PC-3 (cell line): Measurements from ENCODE around the gene GPR26. TPM values are rescaled to one million over a fixed set of nuclear protein-coding genes. Genes with fewer than 3 reads are reported as not detected.

ENCODE experiments used
- ATAC-seq: fragments of 200-7000 bp; cut with Tn5 transposase; 2 replicates; pipeline ENCODE4 v1.9.1; 2020; ENCODE audit warnings: mild to moderate bottlenecking, moderate library complexity
- BruUV-seq: library from RNA; stranded (reverse); fragments of 400-500 nt; replicated peaks from 2 replicates; lab custom pipeline; 2021; lab: Mats Ljungman, UMichigan
- CTCF ChIA-PET: fragments of 300-600 bp; sonication (Branson Sonifier 250); formaldehyde crosslinking; loops from one replicate; lab custom pipeline; 2022; ENCODE audit warnings: antibody characterized with exemption; lab: Charles Lee
- POLR2A ChIA-PET: fragments of 300-600 bp; sonication (Branson Sonifier 250); formaldehyde crosslinking; loops from one replicate; lab custom pipeline; 2022; ENCODE audit warnings: antibody characterized with exemption; ENCODE audit not compliant: unreplicated experiment; lab: Charles Lee
- DNase-seq: peaks from one replicate; pipeline ENCODE4 v3.0.0-alpha.2; 2015
- H2AFZ ChIP-seq: fragments of 300-600 bp; sonication (generic); 2 replicates; pipeline ENCODE4 v1.6.0; 2016; ENCODE audit warnings: antibody characterized with exemption, low read length
- H3F3A ChIP-seq: fragments of 300-600 bp; sonication (generic); one replicate; pipeline ENCODE4 v1.6.0; 2017; ENCODE audit warnings: antibody characterized with exemption, low read length, control low read depth, mild to moderate bottlenecking; ENCODE audit not compliant: unreplicated experiment
- H3K27ac ChIP-seq: fragments of 300-600 bp; sonication (generic); 2 replicates; pipeline ENCODE4 v1.5.1; 2016; ENCODE audit warnings: mild to moderate bottlenecking, low read length
- H3K27me3 ChIP-seq: fragments of 300-600 bp; sonication (generic); 2 replicates; pipeline ENCODE4 v1.6.1; 2016; ENCODE audit warnings: low read length, mixed read lengths
- H3K36me3 ChIP-seq: fragments of 300-600 bp; sonication (generic); 2 replicates; pipeline ENCODE4 v1.6.1; 2016; ENCODE audit warnings: low read depth, mixed run types, low read length, mixed read lengths
- H3K4me1 ChIP-seq: fragments of 300-600 bp; sonication (generic); 2 replicates; pipeline ENCODE4 v1.5.1; 2016; ENCODE audit warnings: low read length; ENCODE audit not compliant: insufficient read depth
- H3K4me2 ChIP-seq: fragments of 300-600 bp; sonication (generic); 2 replicates; pipeline ENCODE4 v1.6.0; 2016; ENCODE audit warnings: low read length
- H3K4me3 ChIP-seq: fragments of 300-600 bp; sonication (generic); 2 replicates; pipeline ENCODE4 v1.5.1; 2016; ENCODE audit warnings: mild to moderate bottlenecking, low read length, mixed read lengths
- H3K79me2 ChIP-seq: fragments of 300-600 bp; sonication (generic); 2 replicates; pipeline ENCODE4 v1.6.1; 2017; ENCODE audit warnings: low read length, mixed read lengths
- H3K9ac ChIP-seq: fragments of 300-600 bp; sonication (generic); 2 replicates; pipeline ENCODE4 v1.6.0; 2016; ENCODE audit warnings: mild to moderate bottlenecking, low read length
- H3K9me2 ChIP-seq: fragments of 300-600 bp; sonication (generic); replicated peaks from 2 replicates; pipeline ENCODE4 v1.6.1; 2016; ENCODE audit warnings: mixed run types, low read length, mixed read lengths
- H3K9me3 ChIP-seq: fragments of 300-600 bp; sonication (generic); 2 replicates; pipeline ENCODE4 v1.6.1; 2016; ENCODE audit warnings: low read length, mixed read lengths
- H4K20me1 ChIP-seq: fragments of 300-600 bp; sonication (generic); 2 replicates; pipeline ENCODE4 v1.6.1; 2016; ENCODE audit warnings: low read length, mixed read lengths
- EZH2 ChIP-seq: fragments of 300-600 bp; sonication (generic); IDR thresholded peaks from one replicate; pipeline ENCODE4 v1.6.1; 2017; ENCODE audit warnings: antibody characterized with exemption, mild to moderate bottlenecking, low read length; ENCODE audit not compliant: unreplicated experiment
- EZH2phosphoT487 ChIP-seq: fragments of 300-600 bp; sonication (generic); IDR thresholded peaks from 2 replicates; pipeline ENCODE4 v1.6.1; 2018; ENCODE audit warnings: mild to moderate bottlenecking, antibody characterized with exemption, low read length, borderline replicate concordance
- intact Hi-C: fragments of 100-400 bp; cut with micrococcal nuclease; formaldehyde crosslinking; loops from 2 replicates; pipeline ENCODE4 v1.9.0; 2023
- total RNA-seq: library from RNA; depleted of rRNA; stranded (reverse); fragments of >200 nt; gene quantifications from 2 replicates; pipeline ENCODE4 v1.2.3, GENCODE V29; 2014
- TF ChIP-seq, protein P1 (sequence below): fragments of 300-600 bp; sonication (generic); conservative IDR thresholded peaks from 2 replicates; pipeline ENCODE4 v1.5.1; 2017; ENCODE audit warnings: antibody characterized with exemption, low read depth, mild to moderate bottlenecking, low read length

Gene GPR26
- total RNA-seq, 1 experiment from 2014 or later: not detected

DNA sequence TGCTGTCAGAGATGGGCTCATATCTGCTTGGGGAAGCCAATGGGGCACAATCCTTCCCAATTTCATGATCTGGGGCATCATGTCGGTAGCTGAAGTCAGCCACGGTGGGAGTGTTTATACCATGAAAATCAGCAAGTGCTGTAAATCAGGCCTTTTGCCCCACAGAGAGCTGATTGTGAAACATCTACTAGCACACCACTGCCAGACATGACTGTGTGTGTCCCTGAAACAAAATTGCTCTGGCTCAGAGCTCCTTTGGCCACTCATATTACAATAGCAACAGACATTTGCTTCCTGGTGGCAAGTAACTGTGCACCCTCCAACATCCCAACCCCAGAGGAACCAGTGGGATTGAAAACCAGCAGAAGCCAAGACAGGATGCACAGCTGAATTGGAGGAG is 23.7 kb downstream of the GPR26 start:
- ATAC-seq (no peak), DNase-seq (no peak)
- Histone ChIP-seq H3K9me2 (no peaks in the 10 kb centered on the region), H3K36me3 (no peaks in the 10 kb centered on the region), H3K9ac (no peak overlapping the region), H4K20me1 (no peaks in the 10 kb centered on the region), H3K4me3 (no peak overlapping the region), H3K79me2 (no peaks in the 10 kb centered on the region), H3K9me3 (no peaks in the 10 kb centered on the region), H3K4me2 (no peak overlapping the region), H2AFZ (no peak overlapping the region), H3K4me1 (no peaks in the 10 kb centered on the region), H3K27me3 (peaks cover 33% of the 10 kb centered on the region), H3F3A (no peaks in the 10 kb centered on the region), H3K27ac (no peak overlapping the region)
- no TSS peak for BruUV-seq
- ChIA-PET CTCF (no interaction called here), POLR2A (no interaction called here)
- intact Hi-C loops: no loop called here
- TF ChIP-seq EZH2: no peak
- no peak for TF ChIP-seq EZH2phosphoT487
- TF ChIP-seq, protein P1, sequence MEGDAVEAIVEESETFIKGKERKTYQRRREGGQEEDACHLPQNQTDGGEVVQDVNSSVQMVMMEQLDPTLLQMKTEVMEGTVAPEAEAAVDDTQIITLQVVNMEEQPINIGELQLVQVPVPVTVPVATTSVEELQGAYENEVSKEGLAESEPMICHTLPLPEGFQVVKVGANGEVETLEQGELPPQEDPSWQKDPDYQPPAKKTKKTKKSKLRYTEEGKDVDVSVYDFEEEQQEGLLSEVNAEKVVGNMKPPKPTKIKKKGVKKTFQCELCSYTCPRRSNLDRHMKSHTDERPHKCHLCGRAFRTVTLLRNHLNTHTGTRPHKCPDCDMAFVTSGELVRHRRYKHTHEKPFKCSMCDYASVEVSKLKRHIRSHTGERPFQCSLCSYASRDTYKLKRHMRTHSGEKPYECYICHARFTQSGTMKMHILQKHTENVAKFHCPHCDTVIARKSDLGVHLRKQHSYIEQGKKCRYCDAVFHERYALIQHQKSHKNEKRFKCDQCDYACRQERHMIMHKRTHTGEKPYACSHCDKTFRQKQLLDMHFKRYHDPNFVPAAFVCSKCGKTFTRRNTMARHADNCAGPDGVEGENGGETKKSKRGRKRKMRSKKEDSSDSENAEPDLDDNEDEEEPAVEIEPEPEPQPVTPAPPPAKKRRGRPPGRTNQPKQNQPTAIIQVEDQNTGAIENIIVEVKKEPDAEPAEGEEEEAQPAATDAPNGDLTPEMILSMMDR: no peak

GRCh38 chr10:123703195-123703790 is 37.1 kb downstream of the GPR26 start:
- ATAC-seq (no peak), DNase-seq (no peak)
- Histone ChIP-seq H4K20me1 (no peaks in the 10 kb centered on the region), H3K4me2 (no peak overlapping the region), H2AFZ (no peak overlapping the region), H3F3A (no peaks in the 10 kb centered on the region), H3K36me3 (no peaks in the 10 kb centered on the region), H3K9me3 (no peaks in the 10 kb centered on the region), H3K4me1 (no peaks in the 10 kb centered on the region), H3K79me2 (no peaks in the 10 kb centered on the region), H3K4me3 (no peak overlapping the region), H3K27me3 (0 out of 2 replicates have a peak, but pooled peaks cover 6% of the 10 kb centered on the region), H3K9me2 (no peaks in the 10 kb centered on the region), H3K27ac (no peak overlapping the region), H3K9ac (no peak overlapping the region)
- ChIA-PET CTCF (no interaction called here), POLR2A (no interaction called here)
- intact Hi-C loops: no loop called here
- TF ChIP-seq EZH2phosphoT487: no peak
- no peak for TF ChIP-seq EZH2
- TF ChIP-seq, protein P1: no peak
- BruUV-seq: no TSS peak

- DNase-seq (no peak), ATAC-seq (no peak)
- no peaks in the 10 kb centered on the region for H3F3A ChIP-seq
- peaks cover 9% of the 10 kb centered on the region; the same call in 1 of the 2 replicates for H3K27me3 ChIP-seq
- BruUV-seq: no TSS peak
- intact Hi-C loops: no loop called here
- no peaks in the 10 kb centered on the region for H3K9me3 ChIP-seq
- no peak for TF ChIP-seq EZH2
- TF ChIP-seq, protein P1: no peak
- TF ChIP-seq EZH2phosphoT487: no peak
- no peaks in the 10 kb centered on the region for H3K4me1 ChIP-seq
- POLR2A ChIA-PET: no interaction called here
- no peak overlapping the region for H3K9ac ChIP-seq
- CTCF ChIA-PET: no interaction called here
- H4K20me1 ChIP-seq: no peaks in the 10 kb centered on the region
- H2AFZ ChIP-seq: no peak overlapping the region
- H3K27ac ChIP-seq: no peak overlapping the region
- H3K4me2 ChIP-seq: no peak overlapping the region
- H3K4me3 ChIP-seq: no peak overlapping the region
- no peaks in the 10 kb centered on the region for H3K9me2 ChIP-seq
- no peaks in the 10 kb centered on the region for H3K79me2 ChIP-seq
- H3K36me3 ChIP-seq: no peaks in the 10 kb centered on the region
These were observed 37.9 kb downstream of the GPR26 start for GRCh38 chr10:123704076-123704475.
